ENCODE results near the gene C1QTNF5. TPM values are rescaled to one million over a fixed set of nuclear protein-coding genes. Genes with fewer than 3 reads are reported as not detected.
A peak's percentile ranks its signal among the peaks of the same experiment; 100 is the strongest.

The C1QTNF5 gene
- total RNA-seq, 1 experiment from 2014 or later, result not detected

DNA sequence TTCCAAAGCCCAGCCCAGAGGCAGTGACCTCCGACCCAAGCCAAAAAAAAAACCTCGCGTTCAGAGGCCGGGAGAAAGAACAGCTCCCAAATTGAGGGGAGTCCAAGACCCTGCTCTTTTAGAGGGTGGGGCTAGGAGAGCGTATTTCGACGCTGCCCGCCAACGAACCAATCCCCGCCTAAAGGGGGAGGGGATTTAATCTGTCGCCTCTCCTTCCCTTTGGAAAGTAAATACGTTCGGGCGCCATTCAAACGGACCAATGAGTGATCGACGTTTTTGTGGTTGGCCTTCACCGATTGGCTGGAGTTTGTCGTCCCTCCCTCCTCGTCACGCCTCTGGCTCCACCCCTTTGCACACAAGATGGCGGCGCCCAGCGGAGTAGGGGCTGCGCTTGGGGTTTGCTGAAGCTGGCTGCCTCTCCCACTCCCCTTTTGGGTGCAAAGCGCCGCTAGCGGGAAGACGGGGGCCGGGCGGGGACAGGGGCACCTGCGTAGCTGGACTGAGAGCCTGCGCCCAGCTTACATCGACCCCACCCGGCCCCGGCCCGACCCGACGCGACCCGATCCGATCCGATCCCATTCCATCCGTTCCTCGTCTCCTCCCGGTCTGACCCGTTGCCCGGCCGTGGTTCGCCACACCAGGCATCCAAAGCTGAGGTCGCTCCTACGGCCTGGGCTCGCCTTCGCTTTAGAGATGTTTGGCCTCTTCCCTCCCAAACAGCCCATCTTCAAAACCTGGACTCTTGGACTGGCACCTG, 6.3 kb downstream of the C1QTNF5 start, which contains the start of gene RNF26:
Gene RNF26, plus strand, starts transcription at position 354 of the 757 bp plus-strand sequence. CDS start 596 bp downstream, outside the sequence.
- DNase-seq, result peak; percentile 94
- no peaks in the 10 kb centered on the region for H3K27me3 ChIP-seq
- H3K4me3 ChIP-seq, result peak within 1 kb of the TSS; percentile 87
- H3K36me3 ChIP-seq, result peaks cover 28% of the 10 kb centered on the region
- no peaks in the 10 kb centered on the region for H3K9me3 ChIP-seq

DNA sequence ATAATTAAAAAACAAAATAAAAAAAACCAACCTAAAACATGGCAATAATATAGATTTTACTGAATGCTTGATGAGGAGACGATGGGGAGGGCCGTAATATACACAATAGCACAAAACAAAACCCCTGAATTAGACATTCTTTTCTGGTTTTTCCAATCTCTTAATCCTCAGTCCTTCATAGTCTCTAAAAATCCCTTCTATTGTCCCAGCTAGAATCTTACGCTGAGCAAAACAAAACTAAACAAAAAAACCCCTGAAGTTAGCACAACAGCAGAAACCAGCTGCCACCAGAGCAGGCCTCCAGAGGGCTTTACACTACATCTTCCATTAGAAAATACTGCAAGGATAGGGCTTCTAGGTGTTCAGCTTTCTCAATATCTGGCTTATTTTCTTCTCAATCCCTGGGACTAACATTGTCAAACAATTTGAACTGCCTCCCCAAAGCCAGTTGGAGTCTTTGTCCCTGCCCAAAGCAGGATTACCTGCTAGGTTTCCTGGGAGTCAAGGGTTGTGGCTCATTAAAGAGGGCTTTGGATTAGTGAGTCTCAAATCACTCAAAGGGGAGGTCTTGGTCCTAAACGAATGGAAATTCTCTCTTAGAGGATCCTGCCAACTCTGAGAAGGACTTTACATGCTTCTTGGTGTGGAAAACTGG, 8.4 kb downstream of the C1QTNF5 start:
- Histone ChIP-seq H3K36me3 (peaks cover 23% of the 10 kb centered on the region), H3K27me3 (no peaks in the 10 kb centered on the region), H3K4me3 (no peak overlapping the region), H3K9me3 (no peaks in the 10 kb centered on the region)
- no peak for DNase-seq

DNA sequence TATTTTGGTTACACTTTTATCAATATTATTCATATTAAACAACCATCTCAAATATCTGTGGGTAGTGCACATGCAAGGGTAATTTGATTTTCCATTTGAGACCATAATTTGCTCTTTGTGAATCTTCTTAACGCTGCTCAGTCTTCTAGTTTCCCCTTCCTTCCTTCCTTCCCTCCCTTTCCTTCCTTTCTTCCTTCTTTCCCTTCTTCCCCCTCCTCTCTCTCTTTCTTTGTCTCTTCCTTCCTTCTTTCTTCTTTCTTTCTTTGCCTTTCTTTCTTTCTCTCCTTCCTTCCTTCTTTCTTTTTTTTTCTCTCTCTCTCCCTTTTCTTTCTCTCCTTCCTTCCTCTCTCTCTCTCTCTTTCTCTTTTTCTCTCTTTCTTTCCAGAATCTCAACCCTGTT, 10.4 kb downstream of the C1QTNF5 start:
- no peak overlapping the region for H3K4me3 ChIP-seq
- no peaks in the 10 kb centered on the region for H3K9me3 ChIP-seq
- peaks cover 3% of the 10 kb centered on the region; the same call in 1 of the 2 replicates for H3K36me3 ChIP-seq
- no peaks in the 10 kb centered on the region for H3K27me3 ChIP-seq
- DNase-seq, result no peak

DNA sequence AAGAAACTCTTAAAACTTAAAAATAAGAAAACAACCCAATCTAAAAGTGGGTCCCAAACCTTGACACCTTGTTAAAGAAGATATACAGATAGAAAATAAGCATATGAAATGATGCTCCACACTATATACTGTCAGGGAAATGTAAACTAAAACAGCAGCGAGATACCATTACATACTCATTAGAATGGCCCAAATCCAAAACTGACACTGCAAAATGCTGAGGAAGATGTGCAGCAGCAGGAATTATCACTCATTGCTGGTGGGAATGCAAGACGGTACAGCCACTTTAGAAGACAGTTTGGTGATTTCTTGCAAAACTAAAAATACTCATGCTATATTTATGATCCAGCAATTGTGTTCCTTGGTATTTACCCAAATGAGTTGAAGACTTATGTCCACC, 11.4 kb downstream of the C1QTNF5 start:
- Histone ChIP-seq H3K36me3 (no peaks in the 10 kb centered on the region), H3K4me3 (no peak overlapping the region), H3K9me3 (no peaks in the 10 kb centered on the region), H3K27me3 (no peaks in the 10 kb centered on the region)
- no peak for DNase-seq

DNA sequence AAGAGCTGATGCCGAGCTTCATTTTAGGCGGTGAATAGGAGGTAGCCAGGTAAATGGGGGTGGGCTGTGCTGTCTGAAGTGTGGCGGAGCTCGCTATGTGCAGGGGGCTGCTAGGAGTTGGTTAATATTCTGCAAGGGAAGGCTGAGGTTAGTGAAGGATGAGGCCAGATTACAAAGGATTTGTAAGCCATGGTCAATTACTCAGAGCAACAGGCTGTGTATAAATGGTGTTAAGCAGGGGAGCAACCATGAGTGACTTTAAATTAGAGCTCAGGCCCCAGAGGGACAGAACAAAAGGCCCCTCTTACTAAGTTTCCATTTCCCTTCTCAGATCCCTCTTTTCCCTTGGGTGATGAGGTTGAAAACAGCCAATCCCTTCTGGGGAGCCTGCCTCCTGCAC, 16.5 kb downstream of the C1QTNF5 start:
- no peak overlapping the region for H3K4me3 ChIP-seq
- no peaks in the 10 kb centered on the region for H3K9me3 ChIP-seq
- DNase-seq, result no peak
- H3K27me3 ChIP-seq, result no peaks in the 10 kb centered on the region
- no peaks in the 10 kb centered on the region for H3K36me3 ChIP-seq

DNA sequence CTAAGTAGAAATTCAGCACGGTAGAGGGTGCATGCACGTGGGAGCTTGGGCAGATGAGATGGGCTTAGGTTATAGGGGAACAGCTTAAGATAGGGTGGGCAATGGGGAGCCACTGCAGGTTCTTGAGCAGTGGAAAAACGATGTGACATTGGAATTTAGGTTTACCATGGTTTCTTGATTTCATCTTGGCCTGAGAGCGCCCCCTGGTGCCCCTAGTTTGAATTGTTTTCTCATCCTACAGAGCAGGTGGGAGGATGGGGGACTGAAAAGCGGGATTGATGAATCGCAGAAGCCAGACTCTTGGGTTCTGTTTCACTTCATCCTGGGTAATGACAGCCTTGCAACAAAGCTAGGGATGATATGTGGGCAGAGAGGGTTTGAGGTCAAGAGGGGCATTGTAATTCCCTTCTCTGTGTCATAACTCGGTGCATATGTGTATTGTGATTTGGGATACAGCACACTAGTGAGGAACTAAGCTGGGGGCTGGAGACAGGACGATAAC, 17.1 kb downstream of the C1QTNF5 start:
- Histone ChIP-seq H3K27me3 (no peaks in the 10 kb centered on the region), H3K36me3 (no peaks in the 10 kb centered on the region), H3K9me3 (no peaks in the 10 kb centered on the region), H3K4me3 (no peak overlapping the region)
- peak; percentile 48 for DNase-seq

DNA sequence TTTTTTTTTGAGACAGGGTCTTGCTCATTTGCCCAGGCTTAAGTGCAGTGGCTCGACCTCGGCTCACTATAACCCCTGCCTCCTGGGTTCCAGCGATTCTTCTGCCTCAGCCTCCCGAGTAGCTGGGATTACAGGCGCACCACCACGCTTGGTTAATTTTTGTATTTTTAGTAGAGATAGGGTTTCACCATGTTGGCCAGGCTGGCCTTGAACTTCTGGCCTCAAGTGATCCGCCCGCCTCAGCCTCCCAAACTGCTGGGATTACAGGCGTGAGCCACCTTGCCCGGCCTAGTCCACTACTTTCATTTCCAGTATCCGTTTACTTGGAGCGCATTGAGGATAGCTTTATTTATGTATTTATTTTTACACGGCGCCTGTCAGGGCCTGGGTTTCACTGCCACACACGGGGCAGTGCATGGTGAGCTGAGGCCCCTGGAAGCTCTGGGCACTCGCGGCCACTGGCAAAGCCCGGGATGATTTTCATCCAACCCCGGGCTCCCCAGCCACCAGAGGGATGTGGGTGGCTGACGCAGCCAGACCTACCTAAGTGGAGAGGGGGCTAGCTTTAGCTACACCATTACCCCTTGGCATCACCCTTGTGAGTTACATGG, 17.7 kb downstream of the C1QTNF5 start:
- no peaks in the 10 kb centered on the region for H3K27me3 ChIP-seq
- DNase-seq, result no peak
- no peaks in the 10 kb centered on the region for H3K36me3 ChIP-seq
- no peaks in the 10 kb centered on the region for H3K9me3 ChIP-seq
- H3K4me3 ChIP-seq, result no peak overlapping the region

DNA sequence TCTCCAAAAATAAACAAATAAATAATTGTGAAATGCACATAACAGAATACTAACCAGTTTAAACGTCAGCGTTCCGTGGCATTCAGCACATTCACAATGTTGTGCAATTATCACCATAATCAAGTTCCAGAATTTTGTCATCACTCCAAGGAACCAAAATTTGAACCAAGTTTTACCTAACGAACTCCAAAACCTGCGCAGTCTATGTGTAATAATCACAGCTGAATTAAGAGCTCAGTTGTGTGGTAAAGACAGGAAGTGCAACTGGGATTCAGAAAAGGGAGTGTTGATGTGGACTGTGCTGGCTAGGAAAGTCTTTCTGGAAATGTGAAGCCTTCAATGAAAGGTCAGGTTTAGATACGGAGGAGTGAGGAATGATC, 18.3 kb downstream of the C1QTNF5 start:
- Histone ChIP-seq H3K9me3 (no peaks in the 10 kb centered on the region), H3K4me3 (no peak overlapping the region), H3K27me3 (no peaks in the 10 kb centered on the region), H3K36me3 (no peaks in the 10 kb centered on the region)
- no peak for DNase-seq

DNA sequence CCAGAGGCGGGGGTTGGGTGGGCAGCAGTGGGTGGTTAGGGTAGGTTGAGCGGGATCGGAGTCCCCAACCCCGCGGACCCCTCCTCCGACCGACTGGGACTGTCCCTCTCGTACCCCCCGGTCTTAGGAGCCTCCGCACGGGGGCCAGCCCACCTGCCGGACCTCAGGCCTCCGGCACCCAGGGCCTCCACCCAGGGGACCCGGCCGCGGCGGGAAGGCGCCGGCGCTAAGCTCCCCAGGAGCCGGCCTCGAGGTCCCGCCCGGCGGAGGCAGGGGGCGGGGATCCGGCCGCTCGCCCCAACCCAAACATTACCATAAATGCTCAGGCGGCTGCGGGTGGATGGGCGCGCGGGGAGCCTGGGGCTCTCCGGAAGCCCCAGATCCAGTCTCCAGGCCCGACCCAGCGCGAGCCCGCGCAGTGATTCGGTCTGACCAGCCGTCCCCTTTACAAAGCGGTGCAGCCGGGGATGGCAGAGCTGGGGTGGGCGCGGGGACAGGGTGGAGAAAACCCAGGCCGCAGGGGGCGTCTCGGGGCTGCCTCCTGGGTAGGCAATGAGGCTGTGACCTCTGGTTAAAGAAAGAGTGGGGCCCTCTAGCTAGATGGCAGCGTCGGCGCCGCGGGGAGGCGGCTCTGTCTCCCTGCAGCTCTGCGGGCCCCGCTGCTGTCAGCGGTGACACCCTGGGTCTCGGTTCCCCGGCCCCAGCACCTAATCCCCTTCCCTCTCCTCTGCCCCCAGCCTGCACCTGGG, 19.7 kb downstream of the C1QTNF5 start:
- Histone ChIP-seq H3K4me3 (no peak overlapping the region), H3K9me3 (no peaks in the 10 kb centered on the region), H3K27me3 (peaks cover 9% of the 10 kb centered on the region), H3K36me3 (no peaks in the 10 kb centered on the region)
- no peak for DNase-seq

DNA sequence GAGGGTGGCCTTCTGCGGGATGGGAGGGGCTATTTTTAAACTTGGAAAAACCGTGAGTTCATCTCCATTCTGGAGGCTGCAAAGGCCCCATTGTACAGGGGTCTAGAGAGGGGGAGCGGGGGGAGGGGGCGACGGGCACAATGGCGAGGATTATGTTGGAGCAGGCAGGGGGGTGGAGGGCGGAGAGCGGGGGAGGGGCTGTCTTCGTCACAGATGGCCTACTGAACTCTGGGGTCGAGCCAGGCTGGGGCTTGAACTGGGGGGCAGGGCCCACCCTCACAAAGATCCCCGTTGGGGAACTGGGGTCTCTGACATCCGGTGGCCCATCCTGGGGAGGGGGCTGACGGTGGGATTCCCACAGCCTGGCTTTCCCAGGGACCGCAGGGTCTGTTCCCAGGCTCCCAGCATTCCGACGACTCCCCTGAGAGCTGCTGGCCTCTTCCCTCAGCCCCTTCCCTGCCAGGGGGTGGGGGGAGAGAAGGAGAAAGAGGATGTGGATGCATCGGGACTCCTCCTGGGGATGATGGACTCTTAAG, 20.4 kb downstream of the C1QTNF5 start:
- H3K4me3 ChIP-seq, result no peak overlapping the region
- no peaks in the 10 kb centered on the region for H3K36me3 ChIP-seq
- no peak for DNase-seq
- peaks cover 9% of the 10 kb centered on the region for H3K27me3 ChIP-seq
- H3K9me3 ChIP-seq, result no peaks in the 10 kb centered on the region

DNA sequence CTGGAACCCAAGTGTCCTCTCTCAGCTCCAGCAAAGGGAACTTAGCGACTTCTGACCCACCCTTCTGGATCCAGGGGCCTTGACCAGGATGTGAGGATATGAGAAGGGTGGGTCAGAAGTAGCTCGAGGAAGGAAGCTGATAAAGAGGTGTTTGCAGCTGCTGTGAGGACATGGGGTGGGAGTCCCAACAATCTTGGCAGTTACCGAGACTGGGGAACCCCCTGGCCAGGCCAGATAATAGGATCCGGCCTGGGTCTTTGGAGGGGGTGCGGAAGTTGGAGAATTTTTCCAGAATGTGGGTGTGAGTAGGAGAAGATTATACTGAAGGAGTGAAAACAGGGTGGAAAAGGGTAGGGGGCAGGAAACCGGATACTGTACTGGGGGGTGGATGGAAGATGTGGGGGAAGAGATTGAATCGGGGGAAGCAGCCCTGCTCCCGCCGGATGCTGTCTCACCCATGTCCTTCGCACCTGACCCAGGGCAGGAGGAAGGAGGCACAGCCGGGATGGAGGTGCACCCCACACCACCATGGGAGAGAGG, 20.9 kb downstream of the C1QTNF5 start:
- Histone ChIP-seq H3K36me3 (no peaks in the 10 kb centered on the region), H3K4me3 (no peak overlapping the region), H3K9me3 (no peaks in the 10 kb centered on the region), H3K27me3 (peaks cover 9% of the 10 kb centered on the region)
- DNase-seq, result no peak

DNA sequence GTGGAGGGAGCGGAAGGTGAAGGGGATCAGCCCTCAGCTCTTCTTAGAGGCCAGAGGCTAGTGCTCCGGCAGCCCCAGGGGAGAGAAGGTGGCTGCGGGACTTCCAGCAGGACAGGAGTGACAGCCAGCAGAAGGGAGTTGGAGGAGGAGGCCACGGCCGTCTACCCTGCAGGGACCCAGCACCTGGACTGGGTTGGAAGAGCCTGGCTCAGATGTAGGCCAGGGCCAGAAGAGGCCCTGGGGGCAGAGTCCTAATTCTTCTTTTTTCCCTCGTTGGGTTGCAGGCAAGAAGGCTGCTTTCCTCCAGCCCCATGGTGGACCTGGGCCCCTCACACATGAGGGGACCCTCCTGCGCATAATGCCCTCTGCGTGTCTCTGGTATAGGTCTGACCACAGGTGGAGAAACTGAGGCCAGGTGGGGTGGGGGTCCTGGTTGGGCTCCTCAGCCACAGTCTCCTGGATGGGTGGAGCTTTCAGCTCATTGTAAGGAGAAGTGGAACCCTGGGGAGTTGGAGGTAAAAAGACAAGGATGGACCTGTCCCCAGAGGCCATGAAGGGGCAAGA, 21.5 kb downstream of the C1QTNF5 start:
- no peaks in the 10 kb centered on the region for H3K36me3 ChIP-seq
- no peak for DNase-seq
- H3K27me3 ChIP-seq, result peaks cover 9% of the 10 kb centered on the region
- no peaks in the 10 kb centered on the region for H3K9me3 ChIP-seq
- no peak overlapping the region for H3K4me3 ChIP-seq

DNA sequence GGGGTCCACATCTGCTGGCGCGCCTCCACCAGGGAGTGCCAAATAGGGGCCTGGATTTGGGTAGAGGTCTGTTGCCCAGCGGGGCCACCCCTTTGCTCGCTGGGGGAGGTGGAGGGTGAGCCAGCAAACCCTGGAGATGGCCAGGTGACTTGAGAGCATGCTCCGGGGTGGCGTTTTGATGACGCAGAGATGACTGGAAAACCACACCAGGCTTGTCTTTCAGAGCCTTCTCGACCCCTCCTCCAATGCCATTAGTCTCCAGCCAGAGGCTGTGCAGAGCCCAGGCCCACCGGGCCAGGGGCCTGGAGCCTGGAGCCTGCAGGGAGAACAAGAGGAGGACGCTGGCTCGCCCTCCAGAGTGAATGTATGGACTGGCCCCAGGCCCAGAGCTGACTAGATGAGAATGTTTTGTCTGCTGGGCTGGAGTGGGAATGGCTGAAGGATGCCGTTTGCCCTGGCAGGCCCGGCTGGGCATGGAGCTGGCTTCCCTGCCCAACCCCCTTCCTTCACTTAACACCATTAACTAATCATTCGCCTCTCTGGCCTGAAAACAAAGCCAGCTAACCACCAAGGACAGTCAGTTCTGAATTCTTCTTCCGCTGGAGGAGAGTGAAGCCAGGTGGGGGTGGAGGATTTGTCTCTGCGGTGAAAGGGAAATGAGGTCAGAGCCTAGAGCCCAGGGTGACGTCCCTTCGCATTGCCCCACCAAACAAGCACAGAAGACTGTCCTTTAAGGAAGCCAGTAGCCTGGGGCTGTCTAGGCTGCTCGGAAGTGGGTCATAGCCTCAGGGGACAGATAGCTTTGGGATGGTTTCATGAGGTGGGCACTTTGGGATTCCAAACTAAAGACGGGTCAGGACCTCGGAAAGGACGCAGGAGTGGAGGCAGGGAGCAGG, 22.2 kb downstream of the C1QTNF5 start:
- H3K36me3 ChIP-seq, result no peaks in the 10 kb centered on the region
- H3K4me3 ChIP-seq, result no peak overlapping the region
- no peaks in the 10 kb centered on the region for H3K9me3 ChIP-seq
- DNase-seq, result peak; percentile 74
- H3K27me3 ChIP-seq, result peaks cover 9% of the 10 kb centered on the region

DNA sequence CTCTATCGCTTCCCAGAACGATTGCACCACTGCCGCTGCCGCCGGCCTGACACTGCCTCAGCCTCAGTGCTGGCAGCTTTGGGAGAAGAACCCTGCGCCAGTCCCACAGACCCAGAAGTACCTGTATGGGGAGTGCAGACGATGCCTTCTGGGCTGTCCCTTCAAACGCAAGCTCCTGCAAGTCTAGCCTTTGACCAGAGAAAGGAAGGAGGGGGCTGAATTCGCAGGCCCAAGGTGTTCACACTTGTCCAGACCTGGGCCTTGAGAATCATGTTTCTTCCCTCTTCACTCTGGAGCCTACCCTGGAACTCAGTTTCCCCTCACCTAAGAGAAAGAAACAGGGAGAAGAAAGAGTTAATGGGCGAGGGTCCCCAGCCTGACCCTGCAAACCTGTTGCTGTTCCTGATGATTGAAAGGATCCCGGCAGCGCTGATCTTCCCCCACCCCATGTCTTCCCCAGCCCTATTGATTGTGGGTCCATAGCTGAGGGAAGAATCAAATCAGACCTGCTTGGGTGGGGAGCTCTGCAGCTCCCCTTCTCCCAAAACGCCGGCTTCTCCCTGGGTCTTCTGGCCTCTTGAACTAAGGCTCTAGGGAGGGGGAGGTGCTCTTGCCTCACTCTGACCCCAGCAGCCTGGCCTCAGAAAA, 23.0 kb downstream of the C1QTNF5 start:
- no peak for DNase-seq
- H3K9me3 ChIP-seq, result no peaks in the 10 kb centered on the region
- no peaks in the 10 kb centered on the region for H3K36me3 ChIP-seq
- H3K27me3 ChIP-seq, result peaks cover 9% of the 10 kb centered on the region
- no peak overlapping the region for H3K4me3 ChIP-seq
